ENCODE data around the gene BLM.

GRCh38 chr15:90857337-90857736, 140.2 kb downstream of the BLM start:
- TF ChIP-seq CTCF (IDR thresholded peaks at IDR 0.05) (no peak), ZFX (IDR thresholded peaks at IDR 0.05; ENCODE audit: borderline replicate concordance) (no peak)

All from 22Rv1 (cell line).